ENCODE measurements around the gene RRP36.

DNA sequence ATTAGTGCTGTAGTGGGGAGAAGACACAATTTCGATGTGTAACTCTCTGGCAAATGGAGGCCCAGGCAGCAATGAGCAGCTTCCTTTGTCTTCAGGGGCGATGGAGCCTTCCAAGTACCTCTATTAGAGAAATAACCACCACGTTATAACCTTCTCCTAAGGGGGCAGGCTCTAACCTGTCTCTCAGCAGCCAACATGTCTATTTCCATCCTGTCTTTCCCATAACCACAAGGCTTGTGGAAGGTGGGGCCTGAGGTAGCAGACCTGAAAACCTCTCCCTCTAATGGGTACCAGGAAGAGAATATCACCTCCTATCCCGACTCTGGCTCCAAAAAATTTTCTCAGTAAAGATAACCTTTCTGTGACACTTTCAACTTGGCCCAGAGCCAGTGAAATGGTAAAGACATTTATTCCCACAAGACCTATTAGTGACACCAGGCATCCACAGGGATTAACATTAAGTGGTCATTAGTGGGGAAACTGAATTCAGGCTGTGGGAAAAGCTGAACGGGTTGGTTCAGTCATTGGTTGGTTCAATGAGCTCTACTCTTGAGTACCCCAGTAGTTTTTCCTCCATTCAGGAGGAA, 46.4 kb upstream of the RRP36 start:
- TF ChIP-seq, protein P1, sequence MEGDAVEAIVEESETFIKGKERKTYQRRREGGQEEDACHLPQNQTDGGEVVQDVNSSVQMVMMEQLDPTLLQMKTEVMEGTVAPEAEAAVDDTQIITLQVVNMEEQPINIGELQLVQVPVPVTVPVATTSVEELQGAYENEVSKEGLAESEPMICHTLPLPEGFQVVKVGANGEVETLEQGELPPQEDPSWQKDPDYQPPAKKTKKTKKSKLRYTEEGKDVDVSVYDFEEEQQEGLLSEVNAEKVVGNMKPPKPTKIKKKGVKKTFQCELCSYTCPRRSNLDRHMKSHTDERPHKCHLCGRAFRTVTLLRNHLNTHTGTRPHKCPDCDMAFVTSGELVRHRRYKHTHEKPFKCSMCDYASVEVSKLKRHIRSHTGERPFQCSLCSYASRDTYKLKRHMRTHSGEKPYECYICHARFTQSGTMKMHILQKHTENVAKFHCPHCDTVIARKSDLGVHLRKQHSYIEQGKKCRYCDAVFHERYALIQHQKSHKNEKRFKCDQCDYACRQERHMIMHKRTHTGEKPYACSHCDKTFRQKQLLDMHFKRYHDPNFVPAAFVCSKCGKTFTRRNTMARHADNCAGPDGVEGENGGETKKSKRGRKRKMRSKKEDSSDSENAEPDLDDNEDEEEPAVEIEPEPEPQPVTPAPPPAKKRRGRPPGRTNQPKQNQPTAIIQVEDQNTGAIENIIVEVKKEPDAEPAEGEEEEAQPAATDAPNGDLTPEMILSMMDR (IDR thresholded peaks at IDR 0.05), result no peak
- TF ChIP-seq POLR2A (IDR thresholded peaks at IDR 0.05), result no peak

All from transverse colon (tissue), 3 donors.